Measurements from ENCODE around the gene THSD4.

Gene THSD4

DNA sequence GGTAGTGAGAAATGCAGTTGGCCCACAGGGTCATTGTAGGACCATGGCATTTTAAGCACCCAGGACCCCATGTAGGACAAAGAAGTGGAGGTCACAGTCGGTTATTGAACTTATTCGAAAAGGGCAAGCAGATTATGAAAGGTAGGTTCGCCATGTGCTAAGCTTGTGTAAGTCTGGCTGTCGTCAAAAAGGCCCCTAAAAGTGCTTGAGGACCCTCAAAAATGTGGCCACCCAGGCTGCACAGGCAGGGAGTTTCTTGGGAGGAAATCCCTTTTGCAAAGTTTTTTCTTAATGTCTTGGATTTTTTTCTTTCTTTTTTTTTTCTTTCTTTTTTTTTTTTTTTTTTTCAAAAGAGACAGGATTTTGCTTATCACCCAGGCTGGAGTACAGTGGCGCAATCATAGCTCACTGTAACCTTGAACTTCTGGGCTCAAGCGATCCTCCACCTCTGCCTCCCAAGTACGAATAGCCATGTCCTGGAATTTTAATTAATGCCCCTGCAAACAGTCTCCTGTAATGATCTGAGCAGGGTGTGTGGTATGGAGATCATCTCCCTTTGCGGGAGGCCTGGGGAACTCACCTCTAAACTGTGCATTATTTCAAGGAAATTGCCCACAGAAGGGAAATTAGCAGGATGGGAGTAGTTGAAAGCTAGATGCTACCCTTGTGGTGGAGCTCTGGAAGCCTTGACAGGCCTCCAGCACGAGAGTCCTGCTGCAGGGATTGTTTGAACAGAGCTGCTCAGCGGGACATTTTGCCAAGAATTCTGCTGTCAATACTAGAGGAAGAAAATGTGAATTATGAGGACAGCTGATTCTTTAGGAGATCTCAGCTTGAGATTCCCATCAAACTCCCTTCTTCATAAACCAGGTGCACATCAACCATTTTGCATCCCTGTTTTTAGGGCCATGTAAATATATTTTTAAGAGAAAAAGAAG is 28.4 kb downstream of the THSD4 start:
- no peaks in the 10 kb centered on the region for H3K27me3 ChIP-seq (replicated peaks; ENCODE audit: insufficient read depth, low read length)
- no peak overlapping the region for H2AFZ ChIP-seq (ENCODE audit: low read length)
- no peaks in the 10 kb centered on the region for H3F3A ChIP-seq (ENCODE audit: insufficient read depth, low read length)
- no peaks in the 10 kb centered on the region for H3K36me3 ChIP-seq (replicated peaks; ENCODE audit: insufficient read depth, low read length)
- H3K4me3 ChIP-seq (ENCODE audit: low read length): no peak overlapping the region
- no peaks in the 10 kb centered on the region for H3K9me2 ChIP-seq (replicated peaks; ENCODE audit: insufficient read depth, low read length)
- no peak overlapping the region for H3K27ac ChIP-seq (ENCODE audit: low read length)
- H3K4me2 ChIP-seq (ENCODE audit: low read depth, low read length): no peak overlapping the region
- no peak for TF ChIP-seq EZH2phosphoT487 (IDR thresholded peaks at IDR 0.05; ENCODE audit: low read length)
- no peak for TF ChIP-seq EZH2 (optimal IDR thresholded peaks at IDR 0.05; ENCODE audit: low read depth, low read length)
- TF ChIP-seq, protein P1, sequence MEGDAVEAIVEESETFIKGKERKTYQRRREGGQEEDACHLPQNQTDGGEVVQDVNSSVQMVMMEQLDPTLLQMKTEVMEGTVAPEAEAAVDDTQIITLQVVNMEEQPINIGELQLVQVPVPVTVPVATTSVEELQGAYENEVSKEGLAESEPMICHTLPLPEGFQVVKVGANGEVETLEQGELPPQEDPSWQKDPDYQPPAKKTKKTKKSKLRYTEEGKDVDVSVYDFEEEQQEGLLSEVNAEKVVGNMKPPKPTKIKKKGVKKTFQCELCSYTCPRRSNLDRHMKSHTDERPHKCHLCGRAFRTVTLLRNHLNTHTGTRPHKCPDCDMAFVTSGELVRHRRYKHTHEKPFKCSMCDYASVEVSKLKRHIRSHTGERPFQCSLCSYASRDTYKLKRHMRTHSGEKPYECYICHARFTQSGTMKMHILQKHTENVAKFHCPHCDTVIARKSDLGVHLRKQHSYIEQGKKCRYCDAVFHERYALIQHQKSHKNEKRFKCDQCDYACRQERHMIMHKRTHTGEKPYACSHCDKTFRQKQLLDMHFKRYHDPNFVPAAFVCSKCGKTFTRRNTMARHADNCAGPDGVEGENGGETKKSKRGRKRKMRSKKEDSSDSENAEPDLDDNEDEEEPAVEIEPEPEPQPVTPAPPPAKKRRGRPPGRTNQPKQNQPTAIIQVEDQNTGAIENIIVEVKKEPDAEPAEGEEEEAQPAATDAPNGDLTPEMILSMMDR (IDR thresholded peaks at IDR 0.05; ENCODE audit: low read length): no peak
- no peaks in the 10 kb centered on the region for H3K4me1 ChIP-seq (ENCODE audit: low read length)
- no peak for DNase-seq
- H4K20me1 ChIP-seq (ENCODE audit: insufficient read depth, low read length): no peaks in the 10 kb centered on the region
- no peaks in the 10 kb centered on the region for H3K79me2 ChIP-seq (ENCODE audit: low read length)
- no peak overlapping the region for H3K9ac ChIP-seq (ENCODE audit: low read length)
- no peaks in the 10 kb centered on the region for H3K9me3 ChIP-seq (replicated peaks; ENCODE audit: insufficient read depth, low read length)

DNA sequence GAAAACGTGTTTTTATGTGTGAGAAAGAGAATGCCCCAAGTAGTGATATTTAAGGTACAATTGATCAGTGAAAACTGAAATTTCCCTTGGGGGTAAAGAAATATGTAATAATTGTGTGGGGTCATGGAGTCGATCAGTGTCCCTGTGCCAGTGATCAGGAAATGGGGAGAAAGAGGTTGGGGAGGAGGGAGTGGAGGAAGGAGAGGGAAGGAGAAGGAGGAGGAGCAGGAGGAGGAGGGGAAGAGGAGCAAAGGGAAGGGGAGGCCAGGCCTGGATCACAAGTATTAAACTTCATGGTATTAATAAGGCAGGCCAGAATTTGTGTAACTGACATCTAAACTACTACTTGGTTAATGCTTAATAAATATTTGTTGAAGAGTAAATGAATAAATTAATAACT is 30.4 kb downstream of the THSD4 start:
- Histone ChIP-seq H3K4me2 (ENCODE audit: low read depth, low read length) (no peak overlapping the region), H3K36me3 (replicated peaks; ENCODE audit: insufficient read depth, low read length) (no peaks in the 10 kb centered on the region), H3K9ac (ENCODE audit: low read length) (no peak overlapping the region), H3K27ac (ENCODE audit: low read length) (no peak overlapping the region), H3K27me3 (replicated peaks; ENCODE audit: insufficient read depth, low read length) (no peaks in the 10 kb centered on the region), H3K4me1 (ENCODE audit: low read length) (no peaks in the 10 kb centered on the region), H3K79me2 (ENCODE audit: low read length) (no peaks in the 10 kb centered on the region), H3F3A (ENCODE audit: insufficient read depth, low read length) (no peaks in the 10 kb centered on the region), H3K9me3 (replicated peaks; ENCODE audit: insufficient read depth, low read length) (no peaks in the 10 kb centered on the region), H3K4me3 (ENCODE audit: low read length) (no peak overlapping the region), H2AFZ (ENCODE audit: low read length) (no peak overlapping the region), H3K9me2 (replicated peaks; ENCODE audit: insufficient read depth, low read length) (no peaks in the 10 kb centered on the region), H4K20me1 (ENCODE audit: insufficient read depth, low read length) (no peaks in the 10 kb centered on the region)
- no peak for DNase-seq
- TF ChIP-seq EZH2 (optimal IDR thresholded peaks at IDR 0.05; ENCODE audit: low read depth, low read length) (no peak), EZH2phosphoT487 (IDR thresholded peaks at IDR 0.05; ENCODE audit: low read length) (no peak)
- TF ChIP-seq, protein P1 (IDR thresholded peaks at IDR 0.05; ENCODE audit: low read length): no peak

DNA sequence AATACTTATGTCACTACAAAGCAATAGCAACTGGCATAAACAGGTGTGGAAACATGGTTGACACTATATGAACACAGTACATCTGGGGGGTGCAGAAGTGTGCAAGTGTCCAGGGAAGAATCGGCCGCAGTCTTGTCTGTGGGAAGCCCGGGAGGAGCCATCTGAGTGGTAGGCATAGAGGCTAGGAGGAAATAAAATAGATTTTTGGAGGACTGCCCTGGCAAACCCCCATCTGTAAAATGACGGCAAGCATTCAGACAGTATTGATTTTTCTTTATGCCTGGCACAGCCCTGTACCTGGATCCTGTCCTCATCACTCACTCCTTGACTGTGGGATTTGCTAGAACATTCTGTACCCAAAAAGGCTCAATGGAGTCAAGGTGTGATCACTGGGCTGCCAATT is 31.3 kb downstream of the THSD4 start:
- no peak for DNase-seq
- no peak overlapping the region for H3K4me2 ChIP-seq (ENCODE audit: low read depth, low read length)
- no peak overlapping the region for H2AFZ ChIP-seq (ENCODE audit: low read length)
- TF ChIP-seq EZH2 (optimal IDR thresholded peaks at IDR 0.05; ENCODE audit: low read depth, low read length) (no peak), EZH2phosphoT487 (IDR thresholded peaks at IDR 0.05; ENCODE audit: low read length) (no peak)
- TF ChIP-seq, protein P1 (IDR thresholded peaks at IDR 0.05; ENCODE audit: low read length): no peak
- no peak overlapping the region for H3K9ac ChIP-seq (ENCODE audit: low read length)
- no peaks in the 10 kb centered on the region for H3K9me3 ChIP-seq (replicated peaks; ENCODE audit: insufficient read depth, low read length)
- H3F3A ChIP-seq (ENCODE audit: insufficient read depth, low read length): no peaks in the 10 kb centered on the region
- no peak overlapping the region for H3K27ac ChIP-seq (ENCODE audit: low read length)
- no peaks in the 10 kb centered on the region for H3K27me3 ChIP-seq (replicated peaks; ENCODE audit: insufficient read depth, low read length)
- no peaks in the 10 kb centered on the region for H3K36me3 ChIP-seq (replicated peaks; ENCODE audit: insufficient read depth, low read length)
- H4K20me1 ChIP-seq (ENCODE audit: insufficient read depth, low read length): no peaks in the 10 kb centered on the region
- H3K4me3 ChIP-seq (ENCODE audit: low read length): no peak overlapping the region
- no peaks in the 10 kb centered on the region for H3K4me1 ChIP-seq (ENCODE audit: low read length)
- no peaks in the 10 kb centered on the region for H3K79me2 ChIP-seq (ENCODE audit: low read length)
- H3K9me2 ChIP-seq (replicated peaks; ENCODE audit: insufficient read depth, low read length): no peaks in the 10 kb centered on the region

Data from MM.1S (cell line).